C4-2B (cell line): Measurements from ENCODE around the gene OVOL2.

Experiments used
- H3K27ac ChIP-seq: fragments of 450-650 bp; 2 replicates; pipeline ENCODE4 v1.5.1; 2017
- ZFX ChIP-seq: fragments of 450-650 bp; IDR thresholded peaks from 2 replicates; pipeline ENCODE4 v1.6.1; 2017
- TF ChIP-seq, protein P1 (sequence below): fragments of 450-650 bp; conservative IDR thresholded peaks from 2 replicates; pipeline ENCODE4 v1.5.1; 2017; ENCODE audit warnings: mild to moderate bottlenecking

The OVOL2 gene

DNA sequence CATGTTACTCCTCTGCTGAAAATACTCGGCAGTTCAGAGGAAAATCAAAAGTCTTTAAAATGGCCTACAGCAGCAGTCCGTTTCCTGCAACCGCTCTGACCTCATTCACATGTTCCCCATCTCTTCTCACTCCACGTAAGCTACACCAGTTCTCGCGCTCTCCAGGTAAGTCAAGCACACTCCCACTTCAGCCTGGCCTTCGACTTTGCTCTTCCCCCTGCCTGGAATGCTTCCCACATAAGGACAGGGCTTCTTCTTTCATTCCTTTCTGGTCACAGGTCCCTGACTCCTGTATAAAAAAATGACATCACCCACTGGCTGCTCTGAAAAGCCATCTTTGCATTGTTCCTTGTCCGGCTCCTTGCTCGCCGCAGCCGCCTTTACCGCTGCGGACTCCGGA lies 46.2 kb downstream of the OVOL2 start:
- TF ChIP-seq, protein P1, sequence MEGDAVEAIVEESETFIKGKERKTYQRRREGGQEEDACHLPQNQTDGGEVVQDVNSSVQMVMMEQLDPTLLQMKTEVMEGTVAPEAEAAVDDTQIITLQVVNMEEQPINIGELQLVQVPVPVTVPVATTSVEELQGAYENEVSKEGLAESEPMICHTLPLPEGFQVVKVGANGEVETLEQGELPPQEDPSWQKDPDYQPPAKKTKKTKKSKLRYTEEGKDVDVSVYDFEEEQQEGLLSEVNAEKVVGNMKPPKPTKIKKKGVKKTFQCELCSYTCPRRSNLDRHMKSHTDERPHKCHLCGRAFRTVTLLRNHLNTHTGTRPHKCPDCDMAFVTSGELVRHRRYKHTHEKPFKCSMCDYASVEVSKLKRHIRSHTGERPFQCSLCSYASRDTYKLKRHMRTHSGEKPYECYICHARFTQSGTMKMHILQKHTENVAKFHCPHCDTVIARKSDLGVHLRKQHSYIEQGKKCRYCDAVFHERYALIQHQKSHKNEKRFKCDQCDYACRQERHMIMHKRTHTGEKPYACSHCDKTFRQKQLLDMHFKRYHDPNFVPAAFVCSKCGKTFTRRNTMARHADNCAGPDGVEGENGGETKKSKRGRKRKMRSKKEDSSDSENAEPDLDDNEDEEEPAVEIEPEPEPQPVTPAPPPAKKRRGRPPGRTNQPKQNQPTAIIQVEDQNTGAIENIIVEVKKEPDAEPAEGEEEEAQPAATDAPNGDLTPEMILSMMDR, result no peak
- TF ChIP-seq ZFX, result no peak
- no peak overlapping the region for H3K27ac ChIP-seq

DNA sequence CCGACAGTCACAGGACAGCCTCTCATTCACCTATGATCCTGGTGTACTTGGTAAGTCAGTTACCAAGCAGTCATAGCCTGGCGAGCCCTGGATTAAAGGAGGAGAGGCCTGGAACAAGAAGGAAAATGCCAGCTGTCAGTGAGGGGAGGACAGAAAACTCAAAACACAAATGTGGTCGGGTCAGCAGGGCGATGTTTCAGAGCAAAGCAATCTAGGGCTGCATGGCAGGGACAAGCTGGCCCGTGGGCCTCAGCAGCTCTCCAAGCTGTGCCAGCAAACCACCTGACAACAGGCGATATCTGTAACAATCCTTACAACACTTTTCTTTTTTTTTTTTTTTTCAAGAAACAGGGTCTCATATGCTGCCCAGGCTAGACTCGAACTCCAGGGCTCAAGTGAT lies 48.6 kb downstream of the OVOL2 start:
- no peak overlapping the region for H3K27ac ChIP-seq
- TF ChIP-seq ZFX, result no peak
- TF ChIP-seq, protein P1, result no peak

DNA sequence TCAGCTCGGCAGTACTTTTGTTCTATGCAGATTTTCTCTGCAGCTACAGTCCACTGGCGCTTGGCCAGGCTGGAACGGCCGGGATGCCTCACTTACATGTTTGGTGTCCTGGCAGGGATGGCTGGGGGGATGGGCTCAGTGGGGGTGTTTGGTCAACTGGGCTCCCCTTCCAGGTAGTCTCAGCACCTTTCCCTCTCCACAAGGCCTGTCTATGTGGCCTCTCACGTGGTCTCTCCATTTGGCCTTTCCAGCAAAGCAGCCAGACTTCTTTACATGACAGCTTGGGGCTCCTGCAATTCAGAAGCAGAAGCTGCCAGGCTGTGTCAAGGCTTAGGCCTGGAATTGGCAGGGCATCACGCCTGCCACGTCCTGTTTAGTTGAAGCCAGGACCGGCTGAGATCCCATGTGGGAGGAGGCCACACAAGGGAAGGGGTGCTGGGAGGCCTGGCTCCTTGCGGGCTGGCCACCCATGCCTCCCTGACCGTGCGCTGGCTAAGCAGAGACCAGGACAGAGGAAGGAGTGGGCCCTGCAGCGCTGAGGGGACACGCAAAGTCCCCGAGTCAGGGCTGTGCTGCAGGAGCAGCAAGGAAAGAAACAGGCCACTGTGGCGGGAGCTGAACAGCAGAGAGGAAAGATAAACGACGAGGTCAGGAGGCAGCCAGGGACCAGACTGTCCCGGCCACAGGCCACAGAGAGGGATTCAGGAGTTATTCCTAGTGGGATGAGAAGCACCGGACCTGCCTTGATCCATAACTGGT lies 50.0 kb downstream of the OVOL2 start:
- no peak; the same call in 1 of the 2 replicates for TF ChIP-seq ZFX
- TF ChIP-seq, protein P1, result no peak
- H3K27ac ChIP-seq, result peak overlapping the region; percentile 48

DNA sequence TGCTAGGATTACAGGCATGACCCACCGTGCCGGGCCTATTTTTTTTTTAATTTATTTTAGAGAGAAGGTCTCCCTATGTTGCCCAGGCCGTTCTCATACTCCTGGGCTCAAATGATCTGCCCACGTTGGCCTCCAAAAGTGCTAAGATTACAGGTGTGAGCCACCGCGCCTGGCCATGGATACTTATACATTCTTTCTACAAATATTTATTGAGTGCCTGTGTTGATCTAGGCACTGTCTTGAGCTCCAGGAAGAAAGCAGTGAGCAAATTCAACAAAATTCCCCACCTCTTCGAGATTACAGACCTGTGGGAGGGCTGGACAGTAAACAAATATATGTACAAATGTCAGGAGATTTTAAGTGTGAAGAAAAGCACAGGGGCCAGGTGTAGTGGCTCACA lies 51.0 kb downstream of the OVOL2 start:
- H3K27ac ChIP-seq, result peak overlapping the region; percentile 48
- TF ChIP-seq ZFX, result no peak
- TF ChIP-seq, protein P1, result no peak

DNA sequence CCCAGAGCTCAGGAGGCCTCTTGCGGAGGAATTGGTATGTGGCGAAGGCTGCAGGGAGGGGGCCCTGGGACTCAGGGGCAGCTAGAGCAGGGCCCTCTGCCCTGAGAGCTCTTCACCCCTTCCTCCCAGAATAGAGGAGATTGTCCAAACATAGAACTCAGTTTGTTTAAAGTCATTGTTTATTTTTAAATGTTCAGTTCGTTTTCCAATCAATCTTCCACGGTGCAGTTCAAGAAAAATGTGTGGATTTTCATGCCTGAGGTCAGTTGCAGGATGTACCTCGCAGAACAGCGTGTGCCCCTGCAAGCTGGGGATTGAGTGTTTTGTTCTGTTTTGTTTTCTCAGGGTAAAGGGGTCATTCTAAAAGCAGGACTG lies 51.7 kb downstream of the OVOL2 start:
- TF ChIP-seq, protein P1, result no peak
- no peak for TF ChIP-seq ZFX
- H3K27ac ChIP-seq, result peak overlapping the region; percentile 44

DNA sequence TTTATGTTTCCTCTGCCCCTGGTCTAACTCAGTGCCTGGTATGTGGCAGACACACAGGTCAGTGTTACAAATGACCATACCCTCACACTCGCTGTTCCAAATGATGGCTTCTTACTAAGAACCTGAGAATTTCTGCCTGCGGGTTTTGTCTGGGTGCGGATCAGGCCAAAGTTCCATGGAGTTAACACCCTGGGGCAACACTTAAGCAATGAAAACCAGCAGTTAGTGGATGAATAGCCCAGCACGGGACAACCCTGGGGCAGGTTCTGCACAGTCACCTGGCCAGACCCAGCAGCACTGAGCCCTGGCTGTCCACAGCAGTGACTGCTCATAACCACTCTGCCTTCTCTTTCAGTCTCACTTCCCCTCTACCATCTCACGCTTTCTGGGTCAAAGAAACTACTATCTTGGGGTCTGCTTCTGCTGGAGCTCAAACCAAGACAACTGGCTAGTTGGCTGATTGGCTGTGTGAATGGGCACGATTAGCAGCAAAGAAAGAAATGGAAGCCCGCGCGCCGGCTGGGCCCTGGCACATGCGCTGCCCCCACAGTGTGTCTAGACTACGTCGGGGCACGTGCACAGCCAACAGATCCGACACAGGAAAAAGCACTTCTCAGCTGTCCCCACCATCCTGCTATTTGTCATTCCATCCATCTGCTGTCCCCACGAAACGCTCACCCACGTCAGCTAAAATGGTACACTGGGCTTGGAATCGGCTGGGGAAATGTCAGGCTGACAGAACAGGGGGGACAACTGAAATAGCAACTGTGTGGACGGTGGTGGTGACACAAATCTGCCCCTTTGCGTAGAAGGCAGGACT lies 52.3 kb downstream of the OVOL2 start:
- TF ChIP-seq, protein P1, result no peak
- no peak for TF ChIP-seq ZFX

DNA sequence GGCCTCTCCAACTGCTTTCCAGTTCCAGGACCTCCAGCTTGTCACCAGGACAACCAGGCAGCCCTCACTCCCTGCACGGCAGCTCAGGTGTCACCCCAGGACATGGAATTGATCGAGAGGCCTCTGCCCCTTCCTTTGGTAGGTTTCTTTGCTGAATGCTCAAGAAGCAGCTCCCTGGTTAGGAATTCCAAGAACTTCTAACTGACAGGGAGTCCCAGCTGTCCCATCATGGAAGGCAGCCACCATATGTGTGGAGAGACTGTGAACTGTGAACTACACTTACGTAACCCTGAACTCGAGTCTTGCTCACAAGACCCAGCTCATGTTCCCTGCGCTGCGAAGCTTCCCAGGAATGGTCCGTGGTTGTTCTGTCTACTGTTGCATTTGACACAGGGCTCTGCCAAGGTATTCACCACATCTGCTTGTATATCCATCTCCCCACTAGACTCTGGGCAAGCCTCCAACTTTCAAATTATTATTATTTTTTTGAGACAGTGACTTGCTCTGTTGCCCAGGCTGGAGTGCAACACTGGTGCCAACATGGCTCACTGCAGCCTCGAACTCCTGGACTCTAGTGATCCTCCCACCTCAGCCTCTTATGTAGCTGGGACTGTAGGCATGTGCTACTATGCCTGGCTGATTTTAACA lies 53.2 kb downstream of the OVOL2 start:
- H3K27ac ChIP-seq, result no peak overlapping the region
- TF ChIP-seq ZFX, result no peak
- TF ChIP-seq, protein P1, result no peak

More for the DNA sequence above, 52.3 kb downstream of the OVOL2 start:
- peak overlapping the region; percentile 44 for H3K27ac ChIP-seq
